Cardiac muscle cell (in vitro differentiated cells and primary cell): Measurements from ENCODE around the gene TGFB1. TPM values are rescaled to one million over a fixed set of nuclear protein-coding genes. Genes with fewer than 3 reads are reported as not detected.

Experiments used
- DNase-seq, 2 donors: peaks; one replicate each; pipeline versions ENCODE4 v3.0.0 to v3.0.0-alpha.2; 2010 to 2017; ENCODE audit warnings: low read depth in 1 of 2, low spot score in 1 of 2
- H3K27ac ChIP-seq: fragments of 200-600 bp; sonication (generic); 2 replicates; pipeline ENCODE4 v1.5.1; 2016
- H3K27me3 ChIP-seq: fragments of 200-600 bp; sonication (generic); 2 replicates; pipeline ENCODE4 v1.6.0; 2016; ENCODE audit warnings: control low read depth
- H3K36me3 ChIP-seq: fragments of 200-600 bp; sonication (generic); 2 replicates; pipeline ENCODE4 v1.5.1; 2016; ENCODE audit warnings: control low read depth
- H3K4me1 ChIP-seq: fragments of 200-600 bp; sonication (generic); 2 replicates; pipeline ENCODE4 v1.8.1; 2017; ENCODE audit warnings: low read depth, mild to moderate bottlenecking, mixed run types
- H3K4me3 ChIP-seq: fragments of 200-600 bp; sonication (generic); 2 replicates; pipeline ENCODE4 v1.5.1; 2016; ENCODE audit warnings: mild to moderate bottlenecking
- H3K9me3 ChIP-seq: fragments of 200-600 bp; sonication (generic); 2 replicates; pipeline ENCODE4 v1.5.1; 2017; ENCODE audit warnings: low read depth, mild to moderate bottlenecking, control low read depth
- CTCF ChIP-seq: IDR thresholded peaks from 2 replicates; pipeline ENCODE4 v1.5.1; 2012; ENCODE audit warnings: low read depth, mild to moderate bottlenecking, low read length
- polyA plus RNA-seq: library from polyadenylated mRNA; unstranded; fragments of >200 nt; fragmentation: Nextera tagmentation; extraction: Ambion mirVana; gene quantifications from 2 replicates; pipeline ENCODE4 v1.2.1, GENCODE V29; 2016
- total RNA-seq: library from RNA; depleted of rRNA; stranded (reverse); fragments of >200 nt; gene quantifications from 2 replicates; pipeline ENCODE4 v1.2.3, GENCODE V29; 2016

The TGFB1 gene
- total and polyA plus RNA-seq, 2 experiments from 2014 or later, result 32.6 to 34.8 TPM

DNA sequence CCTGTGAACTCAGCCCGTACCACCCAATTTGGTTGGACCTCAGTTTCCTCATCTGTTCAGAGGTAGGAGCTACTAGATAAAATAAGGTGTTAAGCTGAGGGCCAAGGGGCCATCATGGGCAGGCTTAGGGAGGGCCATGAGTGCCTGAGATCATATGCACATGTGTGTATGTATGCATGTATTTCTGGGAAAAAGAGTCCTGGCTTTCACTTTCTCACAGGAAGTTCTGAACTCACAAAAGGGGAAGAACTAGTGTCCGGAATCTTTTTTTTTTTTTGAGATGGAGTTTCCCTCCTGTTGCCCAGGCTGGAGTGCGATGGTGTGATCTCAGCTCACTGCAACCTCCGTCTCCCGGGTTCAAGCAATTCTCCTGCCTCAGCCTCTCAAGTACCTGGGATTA lies 18.9 kb downstream of the TGFB1 start:
- H3K27ac ChIP-seq, result no peak overlapping the region
- no peaks in the 10 kb centered on the region for H3K27me3 ChIP-seq
- H3K9me3 ChIP-seq, result no peaks in the 10 kb centered on the region
- no peaks in the 10 kb centered on the region for H3K36me3 ChIP-seq
- DNase-seq, result no peak
- TF ChIP-seq CTCF, result no peak
- H3K4me3 ChIP-seq, result no peak overlapping the region
- no peaks in the 10 kb centered on the region for H3K4me1 ChIP-seq

DNA sequence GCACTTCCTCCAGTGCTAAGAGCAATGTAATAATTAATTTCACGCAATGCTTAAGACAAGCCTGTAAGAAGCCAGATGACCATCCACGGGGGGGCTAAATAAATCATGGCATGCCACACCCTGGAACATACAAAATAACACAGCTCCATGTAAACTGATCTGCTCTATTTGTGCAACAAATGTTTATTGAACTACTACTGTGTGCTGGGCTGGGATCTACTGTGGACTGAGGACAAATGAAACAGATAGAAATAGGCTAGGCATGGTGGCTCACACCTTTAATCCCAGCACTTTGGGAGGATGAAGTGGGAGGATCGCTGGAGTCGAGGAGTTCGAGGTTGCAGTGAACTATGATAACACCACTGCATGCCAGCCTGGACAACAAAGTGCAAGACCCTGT lies 21.3 kb downstream of the TGFB1 start:
- no peak overlapping the region for H3K4me3 ChIP-seq
- no peaks in the 10 kb centered on the region for H3K36me3 ChIP-seq
- DNase-seq, result no peak
- H3K27me3 ChIP-seq, result no peaks in the 10 kb centered on the region
- H3K4me1 ChIP-seq, result no peaks in the 10 kb centered on the region
- no peaks in the 10 kb centered on the region for H3K9me3 ChIP-seq
- no peak overlapping the region for H3K27ac ChIP-seq
- no peak for TF ChIP-seq CTCF

- Histone ChIP-seq H3K9me3 (no peaks in the 10 kb centered on the region), H3K27ac (no peak overlapping the region), H3K27me3 (no peaks in the 10 kb centered on the region), H3K4me3 (no peak overlapping the region), H3K36me3 (no peaks in the 10 kb centered on the region), H3K4me1 (peaks cover under 1% of the 10 kb centered on the region)
- no peak for TF ChIP-seq CTCF
- DNase-seq, result no peak
These were observed 21.7 kb downstream of the TGFB1 start for GRCh38 chr19:41332000-41332399.

DNA sequence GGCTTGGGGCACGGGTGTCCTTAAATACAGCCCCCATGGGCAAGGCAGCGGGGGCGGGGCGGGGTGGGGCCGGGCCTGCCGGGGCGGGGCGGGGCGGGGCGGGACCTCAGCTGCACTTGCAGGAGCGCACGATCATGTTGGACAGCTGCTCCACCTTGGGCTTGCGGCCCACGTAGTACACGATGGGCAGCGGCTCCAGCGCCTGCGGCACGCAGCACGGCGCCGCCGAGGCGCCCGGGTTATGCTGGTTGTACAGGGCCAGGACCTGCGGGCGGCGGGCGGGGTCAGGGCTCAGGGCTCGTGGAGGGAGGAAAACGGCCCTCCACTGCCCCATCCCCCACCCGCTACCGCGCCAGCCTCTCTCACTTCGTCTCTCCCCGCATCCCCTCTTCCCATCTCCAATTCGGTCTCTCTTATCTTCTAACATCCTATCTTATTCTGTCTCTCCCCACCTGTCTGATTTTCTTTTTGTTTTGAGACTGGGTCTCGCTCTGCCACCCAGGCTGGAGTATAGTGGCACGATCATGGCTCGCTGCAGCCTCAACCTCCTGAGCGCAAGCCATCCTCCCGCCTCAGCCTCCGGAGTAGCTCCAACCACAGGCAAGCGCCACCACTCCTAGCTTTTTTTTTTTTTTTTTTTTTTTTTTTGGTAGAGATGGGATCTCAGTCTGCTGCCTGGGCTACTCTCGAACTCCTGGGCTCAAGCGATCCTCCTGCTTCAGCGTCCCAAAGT lies 22.6 kb downstream of the TGFB1 start:
- Histone ChIP-seq H3K27me3 (no peaks in the 10 kb centered on the region), H3K4me1 (peaks cover 6% of the 10 kb centered on the region), H3K4me3 (no peak overlapping the region), H3K36me3 (no peaks in the 10 kb centered on the region), H3K9me3 (no peaks in the 10 kb centered on the region), H3K27ac (no peak overlapping the region)
- no peak for TF ChIP-seq CTCF
- no peak for DNase-seq

GRCh38 chr19:41330481-41330880 lies 23.2 kb downstream of the TGFB1 start:
- Histone ChIP-seq H3K27ac (no peak overlapping the region), H3K36me3 (no peaks in the 10 kb centered on the region), H3K4me1 (peaks cover 12% of the 10 kb centered on the region), H3K4me3 (no peak overlapping the region), H3K9me3 (no peaks in the 10 kb centered on the region), H3K27me3 (no peaks in the 10 kb centered on the region)
- no peak for TF ChIP-seq CTCF
- DNase-seq, result no peak

GRCh38 chr19:41328842-41329225 lies 24.9 kb downstream of the TGFB1 start:
- TF ChIP-seq CTCF, result no peak
- DNase-seq, result no peak
- H3K27me3 ChIP-seq, result no peaks in the 10 kb centered on the region
- H3K27ac ChIP-seq, result no peak overlapping the region
- peaks cover 26% of the 10 kb centered on the region for H3K4me1 ChIP-seq
- H3K4me3 ChIP-seq, result no peak overlapping the region
- no peaks in the 10 kb centered on the region for H3K36me3 ChIP-seq
- no peaks in the 10 kb centered on the region for H3K9me3 ChIP-seq
